Immature natural killer cell (primary cell): ENCODE measurements around the gene BBOX1. TPM values are rescaled to one million over a fixed set of nuclear protein-coding genes. Genes with fewer than 3 reads are reported as not detected.
"Not testable (repeated sequence)": the region's sequence is repeated elsewhere in the genome, so short reads cannot be mapped to it uniquely, and the experiment has no call there.

ENCODE experiments used
- DNase-seq, 3 donors: peaks; one replicate each; pipeline ENCODE4 v3.0.0; 2022; ENCODE audit warnings: mixed read lengths in 1 of 3
- H3K27ac Mint-ChIP-seq, 6 donors: one replicate each; pipeline ENCODE4 v1.8.0; 2020; ENCODE audit warnings: mixed read lengths in 6 of 6, mild to moderate bottlenecking in 5 of 6, inconsistent platforms in 4 of 6, moderate library complexity in 3 of 6
- H3K27me3 Mint-ChIP-seq, 3 donors: one replicate each; pipeline ENCODE4 v1.8.0; 2020 to 2021; ENCODE audit warnings: low read depth in 3 of 3, mild to moderate bottlenecking in 3 of 3, mixed read lengths in 3 of 3, moderate library complexity in 3 of 3, inconsistent platforms in 1 of 3
- H3K36me3 Mint-ChIP-seq, 3 donors: one replicate each; pipeline ENCODE4 v1.8.0; 2020; ENCODE audit warnings: mixed read lengths in 3 of 3, inconsistent platforms in 2 of 3, mild to moderate bottlenecking in 2 of 3
- H3K4me1 Mint-ChIP-seq, 2 donors: one replicate each; pipeline ENCODE4 v1.8.0; 2020; ENCODE audit warnings: inconsistent platforms in 2 of 2, mild to moderate bottlenecking in 2 of 2, mixed read lengths in 2 of 2, moderate library complexity in 1 of 2
- H3K4me3 Mint-ChIP-seq, 5 donors: one replicate each; pipeline ENCODE4 v1.8.0; 2020; ENCODE audit warnings: mild to moderate bottlenecking in 5 of 5, mixed read lengths in 5 of 5, inconsistent platforms in 3 of 5, moderate library complexity in 3 of 5
- H3K9me3 Mint-ChIP-seq, 6 donors: one replicate each; pipeline ENCODE4 v1.8.0; 2020; ENCODE audit warnings: mild to moderate bottlenecking in 6 of 6, mixed read lengths in 6 of 6, inconsistent platforms in 4 of 6, moderate library complexity in 3 of 6
- polyA plus RNA-seq, 3 donors: library from polyadenylated mRNA; unstranded; fragments of 300-500 nt; fragmentation: Illumina TruSeq; gene quantifications; one replicate each; pipeline ENCODE4 v1.2.3, GENCODE V29; 2021

The BBOX1 gene
- polyA plus RNA-seq, 3 donors from 2014 or later, result not detected

- Mint-ChIP-seq H3K4me3 (no peak overlapping the region), H3K27ac (no peak overlapping the region), H3K9me3 (peaks cover 0 to 10% (median 1%) of the 10 kb centered on the region in 6 donors), H3K4me1 (no peaks in the 10 kb centered on the region), H3K27me3 (peaks cover 0 to 3% (median 0%) of the 10 kb centered on the region in 3 donors), H3K36me3 (no peaks in the 10 kb centered on the region)
- DNase-seq, result no peak
Measured at GRCh38 chr11:27174021-27174420, 133.4 kb downstream of the BBOX1 start.

GRCh38 chr11:27174672-27175210 lies 134.1 kb downstream of the BBOX1 start:
- Mint-ChIP-seq H3K4me3 (no peak overlapping the region), H3K27me3 (peaks cover 0 to 3% (median 0%) of the 10 kb centered on the region in 3 donors), H3K27ac (no peak overlapping the region)

GRCh38 chr11:27175562-27175961 lies 134.9 kb downstream of the BBOX1 start:
- not testable (repeated sequence) for H3K4me3 Mint-ChIP-seq, H3K4me1 Mint-ChIP-seq, H3K36me3 Mint-ChIP-seq, H3K27me3 Mint-ChIP-seq, DNase-seq, H3K27ac Mint-ChIP-seq
- H3K9me3 Mint-ChIP-seq, result peaks cover 0 to 10% (median 1%) of the 10 kb centered on the region in 6 donors

More at GRCh38 chr11:27174672-27175210, 134.1 kb downstream of the BBOX1 start:
- Mint-ChIP-seq H3K9me3 (peaks cover 0 to 10% (median 1%) of the 10 kb centered on the region in 6 donors), H3K36me3 (no peaks in the 10 kb centered on the region), H3K4me1 (no peaks in the 10 kb centered on the region)
- DNase-seq, result no peak

Other genes with a start within 250 kb of the BBOX1 start
- not detected for gene FIBIN, start 46.7 kb upstream of the BBOX1 start, polyA plus RNA-seq